NCI-H187 treated with DMSO at 0.1 percent for 48 hours (cell line): ENCODE results near the gene CARHSP1.
"Not testable (repeated sequence)": the region's sequence is repeated elsewhere in the genome, so short reads cannot be mapped to it uniquely, and the experiment has no call there.

Source experiments
- DNase-seq: peaks from one replicate; lab custom pipeline; 2025; lab: John Stamatoyannopoulos, UW

CARHSP1 gene

GRCh38 chr16:8854298-8854948 is 14.4 kb downstream of the CARHSP1 start:
- no peak for DNase-seq

- no peak for DNase-seq
These were observed 15.2 kb downstream of the CARHSP1 start for GRCh38 chr16:8853611-8854010.

GRCh38 chr16:8853150-8853549 is 15.7 kb downstream of the CARHSP1 start:
- DNase-seq, result no peak

GRCh38 chr16:8852534-8852933 is 16.3 kb downstream of the CARHSP1 start:
- no peak for DNase-seq

GRCh38 chr16:8851761-8852403 is 16.9 kb downstream of the CARHSP1 start:
- DNase-seq, result no peak

GRCh38 chr16:8850279-8850885 is 18.4 kb downstream of the CARHSP1 start:
- DNase-seq, result no peak

GRCh38 chr16:8849411-8850011 is 19.3 kb downstream of the CARHSP1 start:
- DNase-seq, result no peak

GRCh38 chr16:8848939-8849391 is 19.8 kb downstream of the CARHSP1 start:
- DNase-seq, result no peak

- DNase-seq, result no peak
These were observed 20.4 kb downstream of the CARHSP1 start for GRCh38 chr16:8848231-8848938.

GRCh38 chr16:8847623-8848022 is 21.2 kb downstream of the CARHSP1 start:
- DNase-seq, result no peak

GRCh38 chr16:8847145-8847544 is 21.7 kb downstream of the CARHSP1 start:
- DNase-seq, result no peak

GRCh38 chr16:8846401-8846932 is 22.3 kb downstream of the CARHSP1 start:
- DNase-seq, result no peak

GRCh38 chr16:8845699-8846298 is 23.0 kb downstream of the CARHSP1 start:
- DNase-seq, result no peak

GRCh38 chr16:8843296-8843695 is 25.5 kb downstream of the CARHSP1 start:
- not testable (repeated sequence) for DNase-seq

- not testable (repeated sequence) for DNase-seq
These were observed 26.8 kb downstream of the CARHSP1 start for GRCh38 chr16:8842016-8842415.

GRCh38 chr16:8837594-8837993 is 31.2 kb downstream of the CARHSP1 start:
- DNase-seq, result not testable (repeated sequence)

GRCh38 chr16:8836797-8837196 is 32.0 kb downstream of the CARHSP1 start:
- DNase-seq, result not testable (repeated sequence)

- no peak for DNase-seq
These were observed 36.1 kb downstream of the CARHSP1 start for GRCh38 chr16:8832717-8833105.

- DNase-seq, result no peak
These were observed 36.7 kb downstream of the CARHSP1 start for GRCh38 chr16:8831871-8832716.

- no peak for DNase-seq
These were observed 37.4 kb downstream of the CARHSP1 start for GRCh38 chr16:8831450-8831849.
